ENCODE measurements around the gene KLF18.

DNA sequence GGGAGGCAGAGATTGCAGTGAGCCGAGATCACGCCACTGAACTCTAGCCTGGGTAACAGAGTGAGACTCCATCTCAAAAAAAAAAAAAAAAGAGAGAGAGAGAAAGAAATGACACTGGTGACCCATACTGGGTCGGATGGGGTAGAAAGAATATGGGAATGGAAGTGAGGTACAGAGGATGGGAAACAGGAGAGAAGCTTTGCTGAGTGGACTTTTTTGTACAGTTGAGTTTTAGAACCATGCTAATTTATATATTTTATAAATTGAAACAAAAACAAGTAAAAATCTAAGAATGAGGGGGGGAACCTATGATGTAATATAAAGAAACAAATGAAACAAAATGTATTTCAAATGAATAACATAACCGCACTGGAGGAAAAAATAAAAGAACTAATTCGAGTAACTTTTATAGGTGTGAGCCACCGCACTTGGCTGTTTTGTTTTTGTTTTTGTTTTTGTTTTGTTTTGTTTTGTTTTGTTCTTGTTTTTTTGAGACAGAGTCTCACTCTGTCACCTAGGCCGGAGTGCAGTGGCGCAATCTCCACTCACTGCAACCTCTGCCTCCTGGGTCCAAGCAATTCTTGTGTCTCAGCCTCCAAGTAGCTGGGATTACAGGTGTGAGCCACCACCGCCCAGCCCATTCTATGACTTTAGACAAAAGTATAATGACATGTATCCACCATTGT is 41.1 kb downstream of the KLF18 start:
- TF ChIP-seq, protein P1, sequence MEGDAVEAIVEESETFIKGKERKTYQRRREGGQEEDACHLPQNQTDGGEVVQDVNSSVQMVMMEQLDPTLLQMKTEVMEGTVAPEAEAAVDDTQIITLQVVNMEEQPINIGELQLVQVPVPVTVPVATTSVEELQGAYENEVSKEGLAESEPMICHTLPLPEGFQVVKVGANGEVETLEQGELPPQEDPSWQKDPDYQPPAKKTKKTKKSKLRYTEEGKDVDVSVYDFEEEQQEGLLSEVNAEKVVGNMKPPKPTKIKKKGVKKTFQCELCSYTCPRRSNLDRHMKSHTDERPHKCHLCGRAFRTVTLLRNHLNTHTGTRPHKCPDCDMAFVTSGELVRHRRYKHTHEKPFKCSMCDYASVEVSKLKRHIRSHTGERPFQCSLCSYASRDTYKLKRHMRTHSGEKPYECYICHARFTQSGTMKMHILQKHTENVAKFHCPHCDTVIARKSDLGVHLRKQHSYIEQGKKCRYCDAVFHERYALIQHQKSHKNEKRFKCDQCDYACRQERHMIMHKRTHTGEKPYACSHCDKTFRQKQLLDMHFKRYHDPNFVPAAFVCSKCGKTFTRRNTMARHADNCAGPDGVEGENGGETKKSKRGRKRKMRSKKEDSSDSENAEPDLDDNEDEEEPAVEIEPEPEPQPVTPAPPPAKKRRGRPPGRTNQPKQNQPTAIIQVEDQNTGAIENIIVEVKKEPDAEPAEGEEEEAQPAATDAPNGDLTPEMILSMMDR (IDR thresholded peaks at IDR 0.05): no peak
- TF ChIP-seq POLR2A (IDR thresholded peaks at IDR 0.05): no peak

All from heart left ventricle (tissue), 13 donors.